GM20431 (cell line): ENCODE results near the gene FOXO6.

Experiments
- in situ Hi-C: fragments of 300-500 bp; cut with MseI, MboI; formaldehyde crosslinking; loops from one replicate; pipeline ENCODE4 v1.15.0; 2020; ENCODE audit warnings: low sequenced_read_pairs; ENCODE audit not compliant: unreplicated experiment

The FOXO6 gene

GRCh38 chr1:41349361-41350054 lies 11.7 kb upstream of the FOXO6 start:
- in situ Hi-C loops = no loop called here

- in situ Hi-C loops = no loop called here
Measured at GRCh38 chr1:41350055-41350378, 11.2 kb upstream of the FOXO6 start.

GRCh38 chr1:41351262-41352151 lies 9.7 kb upstream of the FOXO6 start:
- in situ Hi-C loops = no loop called here

DNA sequence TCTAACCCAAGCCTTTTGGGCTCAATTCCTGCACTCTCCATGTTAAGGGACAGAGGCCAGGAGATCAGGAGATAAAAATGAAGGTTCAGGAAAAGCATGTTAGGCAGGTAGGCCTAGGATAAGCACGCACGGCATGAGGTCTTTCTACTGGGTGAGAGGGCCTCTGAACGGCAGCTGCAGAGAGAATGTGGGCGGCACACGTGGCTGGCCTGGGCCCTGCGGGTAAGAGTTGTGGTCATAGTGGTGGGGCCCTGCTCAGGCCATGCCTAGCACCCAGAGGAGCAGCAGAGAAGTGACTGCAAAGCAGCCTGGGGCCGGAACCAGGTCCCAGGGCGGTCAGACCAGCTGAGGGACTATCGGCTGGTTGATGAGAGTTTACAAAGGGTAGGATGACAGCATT lies 7.5 kb upstream of the FOXO6 start:
- in situ Hi-C loops = no loop called here

DNA sequence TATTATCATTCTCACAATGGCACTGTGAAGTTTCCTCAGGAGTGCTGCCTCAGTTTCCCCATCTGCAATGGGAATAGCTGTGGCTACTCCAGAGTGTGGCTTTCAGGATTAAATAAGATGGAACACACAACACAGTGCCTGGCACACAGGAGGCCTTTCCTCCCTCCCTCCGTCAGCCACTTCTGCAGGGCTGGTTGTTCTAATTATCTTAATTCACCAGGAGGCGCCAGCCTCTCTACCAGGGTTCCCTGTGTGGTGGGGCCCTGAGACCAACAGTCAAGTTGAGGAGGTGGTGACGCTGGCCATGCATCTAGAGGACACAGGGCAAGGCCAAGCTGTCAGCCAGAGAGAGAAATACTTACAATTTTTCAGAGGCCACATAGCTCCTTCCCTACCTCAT lies 6.3 kb upstream of the FOXO6 start:
- in situ Hi-C loops = no loop called here

DNA sequence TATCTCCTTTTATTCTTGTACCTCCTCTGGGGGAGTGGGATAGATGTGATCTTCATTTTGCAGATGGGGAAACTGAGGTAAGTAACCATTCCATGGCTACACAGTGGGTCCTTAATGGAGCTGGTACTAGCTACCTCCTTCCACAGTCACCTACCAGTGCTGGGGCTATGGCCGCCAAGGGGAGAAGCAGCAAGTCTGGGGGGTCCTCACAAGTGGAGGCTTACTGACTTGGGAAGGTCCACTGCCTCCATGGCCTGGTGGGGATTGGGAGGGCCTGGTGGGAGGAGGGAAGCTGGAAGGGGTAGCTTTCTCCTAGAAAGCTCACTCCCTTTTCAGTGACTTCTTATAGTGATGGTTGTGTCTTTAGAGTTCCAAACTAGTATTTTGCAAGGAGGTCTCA lies 5.9 kb upstream of the FOXO6 start:
- in situ Hi-C loops = no loop called here

DNA sequence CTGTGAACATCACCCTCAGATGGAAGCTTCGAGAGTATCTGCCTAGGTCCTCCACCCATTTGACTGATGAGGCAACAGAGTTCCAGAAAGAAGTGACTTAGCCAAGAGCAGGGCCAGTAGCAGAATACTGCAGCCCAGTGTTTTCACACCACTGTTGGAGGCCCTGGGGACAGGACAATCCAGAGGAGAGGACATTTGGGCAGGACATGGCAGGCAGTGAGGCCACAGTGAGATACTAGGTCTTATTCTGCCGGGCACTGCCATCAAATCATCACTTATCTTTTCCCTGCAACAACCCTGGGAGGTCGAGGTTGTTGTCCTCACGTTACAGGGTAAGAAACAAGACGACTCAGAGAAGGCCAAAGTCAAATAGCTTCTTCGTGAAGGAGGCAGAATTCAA lies 5.5 kb upstream of the FOXO6 start:
- in situ Hi-C loops = no loop called here

DNA sequence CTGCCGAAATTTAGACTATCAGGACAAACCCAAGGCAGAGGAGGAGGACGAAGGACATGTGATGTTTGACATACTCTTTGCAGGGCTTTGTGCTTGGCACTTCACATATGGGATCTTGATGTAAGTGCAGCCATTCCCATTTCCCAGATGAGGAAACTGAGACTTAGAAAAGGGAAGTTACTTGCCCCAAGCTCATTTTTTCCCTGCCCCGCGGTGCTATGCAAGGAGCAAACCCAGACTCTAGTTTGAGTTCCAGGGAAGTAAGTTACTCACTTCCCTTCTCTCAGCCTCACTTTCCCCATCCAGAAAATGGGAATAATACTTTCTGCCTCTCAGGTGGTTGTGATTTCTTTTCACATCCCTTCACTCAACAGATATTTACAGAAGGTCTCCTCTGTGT lies 4.5 kb upstream of the FOXO6 start:
- in situ Hi-C loops = no loop called here

GRCh38 chr1:41357451-41358101 lies 3.7 kb upstream of the FOXO6 start:
- in situ Hi-C loops = no loop called here

- in situ Hi-C loops = no loop called here
Measured at GRCh38 chr1:41358131-41359021, 2.9 kb upstream of the FOXO6 start.

- in situ Hi-C loops = no loop called here
Measured at GRCh38 chr1:41359211-41360073, 1.8 kb upstream of the FOXO6 start.

- in situ Hi-C loops = no loop called here
Measured at GRCh38 chr1:41360074-41360785, 1.0 kb upstream of the FOXO6 start.

GRCh38 chr1:41361495-41362356 lies 492 bp downstream of the FOXO6 start:
- in situ Hi-C loops = no loop called here

GRCh38 chr1:41362357-41362721 lies 1.1 kb downstream of the FOXO6 start:
- in situ Hi-C loops = no loop called here

DNA sequence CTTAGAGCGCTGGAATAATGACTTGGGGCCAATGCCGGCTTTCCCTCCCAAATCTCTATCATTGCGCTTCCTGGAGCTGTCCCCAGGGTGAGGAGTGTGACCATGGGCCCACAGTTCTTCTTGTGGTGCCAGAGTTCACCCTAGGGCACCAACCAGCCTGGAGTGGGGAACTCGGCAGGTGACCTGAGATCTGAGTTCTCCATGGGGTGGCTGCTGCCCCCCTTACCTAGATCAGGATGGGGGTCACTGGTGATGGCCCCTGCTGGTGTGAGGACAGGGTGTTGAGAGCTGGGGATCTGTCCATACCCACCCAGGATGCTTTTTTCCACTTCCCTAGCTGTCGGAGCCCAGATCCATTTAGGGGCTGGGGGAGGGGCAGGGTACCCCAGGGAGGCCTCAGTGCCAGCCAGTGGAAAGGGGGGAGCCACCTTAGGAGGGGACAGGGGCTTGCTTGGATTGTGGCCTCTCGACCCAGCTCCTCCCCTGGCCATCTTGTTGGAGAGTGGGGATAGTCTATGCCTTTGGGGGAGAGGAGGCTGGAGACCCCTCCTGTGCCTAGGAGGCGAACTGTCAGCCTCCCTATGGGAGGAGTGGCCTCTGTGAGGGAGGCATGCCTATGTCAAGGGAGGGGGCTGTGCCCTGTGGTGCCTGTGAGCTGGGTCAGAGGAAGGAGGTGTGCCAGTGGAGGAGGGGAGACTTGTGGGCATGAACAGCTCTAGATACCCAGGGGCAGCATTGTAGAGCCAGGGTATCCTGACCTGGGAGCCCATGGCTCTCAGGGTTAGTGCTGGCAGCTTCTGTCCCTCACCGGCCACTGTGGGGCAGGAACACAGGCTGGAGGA lies 1.7 kb downstream of the FOXO6 start:
- in situ Hi-C loops = no loop called here

GRCh38 chr1:41363591-41364320 lies 2.5 kb downstream of the FOXO6 start:
- in situ Hi-C loops = no loop called here
